ENCODE results near the gene GATD1. TPM values are rescaled to one million over a fixed set of nuclear protein-coding genes. Genes with fewer than 3 reads are reported as not detected.
"Not testable (repeated sequence)": the region's sequence is repeated elsewhere in the genome, so short reads cannot be mapped to it uniquely, and the experiment has no call there.

The GATD1 gene
- total RNA-seq, 2 experiments from 2014 or later: 52.1 to 63.2 TPM

- POLR2A ChIA-PET: no interaction called here
- CTCF ChIA-PET: interaction anchor here (0.7 kb wide), 1 partner anchor 12 kb away, joined by 3 read pairs; no protein-coding TSS in a partner anchor
- no peak overlapping the region for H3K27ac Mint-ChIP-seq
Measured at GRCh38 chr11:742156-742546, 35.1 kb downstream of the GATD1 start.

GRCh38 chr11:737899-738298 lies 39.4 kb downstream of the GATD1 start:
- H3K9me3 Mint-ChIP-seq (ENCODE audit: insufficient read depth); DNase-seq; H3K36me3 Mint-ChIP-seq (ENCODE audit: low read depth); H3K27me3 Mint-ChIP-seq (ENCODE audit: low read depth): not testable (repeated sequence)
- peak overlapping the region; percentile 49 for H3K27ac Mint-ChIP-seq
- peak overlapping the region; percentile 25 for H3K4me3 Mint-ChIP-seq
- peak; percentile 57 for ATAC-seq
- ChIA-PET POLR2A (interaction anchor here (1.5 kb wide), 1 partner anchor 10 kb away, joined by 3 read pairs; the partner anchor contains the start of gene TALDO1), CTCF (interaction anchor here (1.2 to 2.4 kb wide), 2 partner anchors 11 to 44 kb away, joined by 3 to 13 read pairs; no protein-coding TSS in a partner anchor)
- H3K4me1 Mint-ChIP-seq (ENCODE audit: low read depth): peaks cover 17% of the 10 kb centered on the region

More at GRCh38 chr11:742156-742546, 35.1 kb downstream of the GATD1 start:
- DNase-seq (no peak), ATAC-seq (no peak)
- H3K27me3 Mint-ChIP-seq (ENCODE audit: low read depth): peaks cover 5% of the 10 kb centered on the region
- H3K4me3 Mint-ChIP-seq: no peak overlapping the region
- H3K4me1 Mint-ChIP-seq (ENCODE audit: low read depth): peaks cover 14% of the 10 kb centered on the region
- H3K36me3 Mint-ChIP-seq (ENCODE audit: low read depth): peaks cover 1% of the 10 kb centered on the region
- H3K9me3 Mint-ChIP-seq (ENCODE audit: insufficient read depth): no peaks in the 10 kb centered on the region

- POLR2A ChIA-PET: interaction anchor here (1.5 kb wide), 1 partner anchor 10 kb away, joined by 3 read pairs; the partner anchor contains the start of gene TALDO1
- Mint-ChIP-seq H3K27ac (peak overlapping the region; percentile 49), H3K4me1 (ENCODE audit: low read depth) (peaks cover 17% of the 10 kb centered on the region), H3K9me3 (ENCODE audit: insufficient read depth) (no peaks in the 10 kb centered on the region), H3K27me3 (ENCODE audit: low read depth) (peaks cover 7% of the 10 kb centered on the region), H3K36me3 (ENCODE audit: low read depth) (peaks cover 2% of the 10 kb centered on the region), H3K4me3 (no peak overlapping the region)
- ATAC-seq (peak; percentile 56), DNase-seq (no peak)
- CTCF ChIA-PET: interaction anchor here (1.2 to 2.4 kb wide), 2 partner anchors 11 to 44 kb away, joined by 3 to 13 read pairs; no protein-coding TSS in a partner anchor
Measured at GRCh38 chr11:737366-737765, 39.9 kb downstream of the GATD1 start.

GRCh38 chr11:734541-734940 lies 42.7 kb downstream of the GATD1 start:
- CTCF ChIA-PET; ATAC-seq; POLR2A ChIA-PET; H3K27me3 Mint-ChIP-seq (ENCODE audit: low read depth); DNase-seq; H3K4me3 Mint-ChIP-seq; H3K9me3 Mint-ChIP-seq (ENCODE audit: insufficient read depth); H3K27ac Mint-ChIP-seq; H3K36me3 Mint-ChIP-seq (ENCODE audit: low read depth): not testable (repeated sequence)
- H3K4me1 Mint-ChIP-seq (ENCODE audit: low read depth): peaks cover 17% of the 10 kb centered on the region

- Mint-ChIP-seq H3K27ac (no peak overlapping the region), H3K4me1 (ENCODE audit: low read depth) (peaks cover 16% of the 10 kb centered on the region), H3K4me3 (no peak overlapping the region), H3K9me3 (ENCODE audit: insufficient read depth) (no peaks in the 10 kb centered on the region), H3K36me3 (ENCODE audit: low read depth) (peaks cover 2% of the 10 kb centered on the region), H3K27me3 (ENCODE audit: low read depth) (peaks cover 2% of the 10 kb centered on the region)
- DNase-seq: no peak
- no peak for ATAC-seq
- CTCF ChIA-PET: interaction anchor here (0.6 kb wide), 1 partner anchor 179 kb away, joined by 3 read pairs; no protein-coding TSS in a partner anchor
- POLR2A ChIA-PET: no interaction called here
Measured at GRCh38 chr11:733072-733471, 44.2 kb downstream of the GATD1 start.

GRCh38 chr11:729492-730074 lies 47.7 kb downstream of the GATD1 start:
- DNase-seq: no peak
- Mint-ChIP-seq H3K27ac (no peak overlapping the region), H3K36me3 (ENCODE audit: low read depth) (no peaks in the 10 kb centered on the region), H3K4me3 (no peak overlapping the region), H3K27me3 (ENCODE audit: low read depth) (peaks cover 1% of the 10 kb centered on the region), H3K4me1 (ENCODE audit: low read depth) (peaks cover 12% of the 10 kb centered on the region), H3K9me3 (ENCODE audit: insufficient read depth) (no peaks in the 10 kb centered on the region)
- ATAC-seq: no peak
- CTCF ChIA-PET: interaction anchor here (0.8 kb wide), 1 partner anchor 12 kb away, joined by 3 read pairs; no protein-coding TSS in a partner anchor
- POLR2A ChIA-PET: no interaction called here

GRCh38 chr11:728901-729491 lies 48.3 kb downstream of the GATD1 start:
- no peak overlapping the region for H3K4me3 Mint-ChIP-seq
- ChIA-PET POLR2A (no interaction called here), CTCF (interaction anchor here (0.8 to 6.3 kb wide), 2 partner anchors 18 to 32 kb away, joined by 3 to 51 read pairs; partner anchors contain the start of genes DEAF1, TALDO1 and TMEM80)

GRCh38 chr11:727859-728748 lies 49.2 kb downstream of the GATD1 start:
- peaks cover 16% of the 10 kb centered on the region for H3K4me1 Mint-ChIP-seq (ENCODE audit: low read depth)
- H3K36me3 Mint-ChIP-seq (ENCODE audit: low read depth): no peaks in the 10 kb centered on the region
- ATAC-seq (peak; percentile 72), DNase-seq (peak; percentile 88)
- ChIA-PET CTCF (interaction anchor here (0.8 to 7.3 kb wide), 8 partner anchors 10 to 172 kb away, joined by 3 to 86 read pairs (median 8); partner anchors contain the start of genes DEAF1, TALDO1 and TMEM80), POLR2A (no interaction called here)
- H3K27me3 Mint-ChIP-seq (ENCODE audit: low read depth): peaks cover 5% of the 10 kb centered on the region
- H3K27ac Mint-ChIP-seq: no peak overlapping the region
- H3K9me3 Mint-ChIP-seq (ENCODE audit: insufficient read depth): no peaks in the 10 kb centered on the region
- H3K4me3 Mint-ChIP-seq: no peak overlapping the region

More at GRCh38 chr11:728901-729491, 48.3 kb downstream of the GATD1 start:
- Mint-ChIP-seq H3K36me3 (ENCODE audit: low read depth) (no peaks in the 10 kb centered on the region), H3K27ac (no peak overlapping the region), H3K4me1 (ENCODE audit: low read depth) (peaks cover 14% of the 10 kb centered on the region), H3K9me3 (ENCODE audit: insufficient read depth) (no peaks in the 10 kb centered on the region), H3K27me3 (ENCODE audit: low read depth) (peaks cover 3% of the 10 kb centered on the region)
- ATAC-seq: no peak
- DNase-seq: no peak

- H3K27ac Mint-ChIP-seq: no peak overlapping the region
- no peaks in the 10 kb centered on the region for H3K9me3 Mint-ChIP-seq (ENCODE audit: insufficient read depth)
- no peak overlapping the region for H3K4me3 Mint-ChIP-seq
- peaks cover 7% of the 10 kb centered on the region for H3K27me3 Mint-ChIP-seq (ENCODE audit: low read depth)
- POLR2A ChIA-PET: interaction anchor here (0.9 to 2.3 kb wide), 5 partner anchors 19 to 172 kb away, joined by 3 to 10 read pairs (median 7); partner anchors contain the start of gene RPLP2
- ATAC-seq (no peak), DNase-seq (no peak)
- CTCF ChIA-PET: interaction anchor here (0.9 to 7.3 kb wide), 11 partner anchors 11 to 172 kb away, joined by 3 to 86 read pairs (median 5); partner anchors contain the start of genes DEAF1, TALDO1 and TMEM80
- no peaks in the 10 kb centered on the region for H3K36me3 Mint-ChIP-seq (ENCODE audit: low read depth)
- H3K4me1 Mint-ChIP-seq (ENCODE audit: low read depth): peaks cover 18% of the 10 kb centered on the region
Measured at GRCh38 chr11:727281-727701, 50.0 kb downstream of the GATD1 start.

- CTCF ChIA-PET: interaction anchor here (0.6 to 7.3 kb wide), 23 partner anchors 12 to 399 kb away, joined by 3 to 86 read pairs (median 4); partner anchors contain the start of genes DEAF1, IRF7, PTDSS2 and TALDO1
- peak; percentile 57 for ATAC-seq
- peak; percentile 73 for DNase-seq
Measured at GRCh38 chr11:726278-727220, 50.7 kb downstream of the GATD1 start.

More at GRCh38 chr11:726278-727220, 50.7 kb downstream of the GATD1 start:
- Mint-ChIP-seq H3K27ac (peak overlapping the region; percentile 39), H3K4me3 (peak overlapping the region; percentile 60), H3K4me1 (ENCODE audit: low read depth) (peaks cover 22% of the 10 kb centered on the region), H3K9me3 (ENCODE audit: insufficient read depth) (no peaks in the 10 kb centered on the region), H3K36me3 (ENCODE audit: low read depth) (no peaks in the 10 kb centered on the region), H3K27me3 (ENCODE audit: low read depth) (peaks cover 10% of the 10 kb centered on the region)
- POLR2A ChIA-PET: interaction anchor here (0.6 to 3.0 kb wide), 14 partner anchors 20 to 220 kb away, joined by 3 to 24 read pairs (median 4); partner anchors contain the start of genes DEAF1, HRAS, IRF7 and RNH1

All from activated CD8-positive, alpha-beta T cell treated with anti-CD3 and anti-CD28 coated beads, Interleukin-2, amount 10 ng/mL, durations not matched to agents 7 days and 5 days (primary cell).